K562 (cell line): Measurements from ENCODE around the gene KCTD1.

Source experiments
- ATF3 ChIP-seq, 2 experiments: fragments of 450-650 bp in 1 of 2; sonication (generic) in 1 of 2; formaldehyde crosslinking in 1 of 2; IDR thresholded peaks in 1 of 2; conservative IDR thresholded peaks in 1 of 2; 2 replicates each; pipeline versions ENCODE4 v1.6.1 to v1.8.1; 2016 to 2023; ENCODE audit warnings: mild to moderate bottlenecking in 2 of 2, moderate library complexity in 2 of 2, inconsistent platforms in 1 of 2, missing genetic modification reagents in 1 of 2
- CTCF ChIP-seq, 3 experiments: IDR thresholded peaks in 2 of 3; conservative IDR thresholded peaks in 1 of 3; 2 replicates each; pipeline ENCODE4 v1.5.1; 2011 to 2012; ENCODE audit warnings: low read length in 3 of 3, mild to moderate bottlenecking in 3 of 3, control low read depth in 2 of 3, improper control_type of control experiment in 1 of 3, inconsistent platforms in 1 of 3, low read depth in 1 of 3, mixed read lengths in 1 of 3, moderate library complexity in 1 of 3; ENCODE audit not compliant: insufficient read depth in 2 of 3
- E2F4 ChIP-seq: sonication (generic); formaldehyde crosslinking; IDR thresholded peaks from 2 replicates; pipeline ENCODE4 v1.8.0; 2022; ENCODE audit warnings: mild to moderate bottlenecking, low read depth, missing genetic modification reagents
- ELK1 ChIP-seq: sonication (generic); formaldehyde crosslinking; IDR thresholded peaks from 2 replicates; pipeline ENCODE4 v1.8.1; 2022; ENCODE audit warnings: missing genetic modification reagents
- PBX2 ChIP-seq, 2 experiments: IDR thresholded peaks in 1 of 2; conservative IDR thresholded peaks in 1 of 2; 2 replicates each; pipeline ENCODE4 v1.6.1; 2016; ENCODE audit warnings: low read depth in 2 of 2, mild to moderate bottlenecking in 1 of 2, missing compliant biosample characterization in 1 of 2, missing genetic modification characterization in 1 of 2, moderate library complexity in 1 of 2
- POLR2AphosphoS5 ChIP-seq: IDR thresholded peaks from 2 replicates; pipeline ENCODE4 v1.6.1; 2011; ENCODE audit warnings: mild to moderate bottlenecking, low read depth, low read length, moderate library complexity; ENCODE audit not compliant: control insufficient read depth, insufficient read depth
- POLR3A ChIP-seq: IDR thresholded peaks from 2 replicates; pipeline ENCODE4 v1.6.1; 2011; ENCODE audit warnings: borderline replicate concordance, mild to moderate bottlenecking, moderate library complexity; ENCODE audit not compliant: insufficient read length, insufficient read depth; ENCODE audit errors: extremely low read depth
- YY1 ChIP-seq, 3 experiments: IDR thresholded peaks; 2 replicates each; pipeline ENCODE4 v1.6.1; 2011; ENCODE audit warnings: low read length in 2 of 3, mild to moderate bottlenecking in 2 of 3, moderate library complexity in 2 of 3, borderline replicate concordance in 1 of 3, control low read depth in 1 of 3, low read depth in 1 of 3; ENCODE audit not compliant: insufficient read depth in 3 of 3, insufficient replicate concordance in 2 of 3, control insufficient read depth in 1 of 3, insufficient read length in 1 of 3; ENCODE audit errors: extremely low read depth in 1 of 3
- ZBTB1 ChIP-seq: sonication (generic); formaldehyde crosslinking; IDR thresholded peaks from 2 replicates; pipeline ENCODE4 v1.8.1; 2023; ENCODE audit warnings: missing genetic modification reagents, low read depth, mild to moderate bottlenecking, borderline replicate concordance
- ZBTB7A ChIP-seq: IDR thresholded peaks from 2 replicates; pipeline ENCODE4 v1.6.1; 2011; ENCODE audit warnings: low read depth, mild to moderate bottlenecking, low read length, moderate library complexity, borderline replicate concordance; ENCODE audit not compliant: control insufficient read depth
- ZNF589 ChIP-seq: fragments of 200-800 bp; sonication (Bioruptor generic); IDR thresholded peaks from 2 replicates; pipeline ENCODE4 v1.6.1; 2016; ENCODE audit warnings: low read depth, missing genetic modification characterization, missing compliant biosample characterization
- ZNF785 ChIP-seq: fragments of 250-450 bp; sonication (Bioruptor Pico); IDR thresholded peaks from 2 replicates; pipeline ENCODE4 v1.4.0; 2020; ENCODE audit warnings: mild to moderate bottlenecking

GRCh38 chr18:26506012-26506411 lies 42.3 kb downstream of the KCTD1 start:
- TF ChIP-seq PBX2 (CRISPR knock-in tag; IDR thresholded peaks at IDR 0.05; ENCODE audit: low read depth) (no peak), PBX2 (tag; conservative IDR thresholded peaks at IDR 0.05; ENCODE audit: low read depth) (no peak), POLR2AphosphoS5 (no peak), YY1 (IDR thresholded peaks at IDR 0.05; ENCODE audit: borderline replicate concordance in 1 of 3, control insufficient read depth in 1 of 3, extremely low read depth in 1 of 3, insufficient read depth in 3 of 3, insufficient read length in 1 of 3, insufficient replicate concordance in 2 of 3, low read depth in 1 of 3, low read length in 2 of 3) (no peak), ZBTB1 (CRISPR knock-in tag) (no peak), ELK1 (CRISPR knock-in tag) (no peak), CTCF (IDR thresholded peaks at IDR 0.05 in 2 of 3, conservative IDR thresholded peaks at IDR 0.05 in 1 of 3; ENCODE audit: insufficient read depth in 2 of 3, low read depth in 1 of 3, low read length in 3 of 3) (no peak), ZNF785 (CRISPR knock-in tag) (no peak), ZNF589 (CRISPR knock-in tag) (no peak), ATF3 (IDR thresholded peaks at IDR 0.05) (no peak), ATF3 (CRISPR knock-in tag; conservative IDR thresholded peaks at IDR 0.05) (no peak), ZBTB7A (no peak), POLR3A (no peak), E2F4 (CRISPR knock-in tag) (no peak)
